T-helper 1 cell treated with Interleukin-12 subunit alpha and Interleukin-12 subunit beta and Interleukin-4 antibody, amounts not matched to agents 30 μg/mL and 1 μg/mL, for 36 hours (primary cell): ENCODE results near the gene PCDHA13.
"Not testable (repeated sequence)": the region's sequence is repeated elsewhere in the genome, so short reads cannot be mapped to it uniquely, and the experiment has no call there.

Experiments used
- H3K27ac Mint-ChIP-seq: one replicate; pipeline ENCODE4 v1.8.0; 2021; ENCODE audit warnings: mild to moderate bottlenecking, mixed read lengths
- H3K27me3 Mint-ChIP-seq: one replicate; pipeline ENCODE4 v1.8.0; 2021; ENCODE audit warnings: low read depth, mixed read lengths
- H3K36me3 Mint-ChIP-seq: one replicate; pipeline ENCODE4 v1.8.0; 2021; ENCODE audit warnings: low read depth, mixed read lengths
- H3K4me1 Mint-ChIP-seq: one replicate; pipeline ENCODE4 v1.8.0; 2021; ENCODE audit warnings: low read depth, mixed read lengths
- H3K4me3 Mint-ChIP-seq: one replicate; pipeline ENCODE4 v1.8.0; 2021; ENCODE audit warnings: mild to moderate bottlenecking, moderate library complexity, mixed read lengths
- H3K9me3 Mint-ChIP-seq: one replicate; pipeline ENCODE4 v1.8.0; 2021; ENCODE audit warnings: mixed read lengths

PCDHA13 gene

DNA sequence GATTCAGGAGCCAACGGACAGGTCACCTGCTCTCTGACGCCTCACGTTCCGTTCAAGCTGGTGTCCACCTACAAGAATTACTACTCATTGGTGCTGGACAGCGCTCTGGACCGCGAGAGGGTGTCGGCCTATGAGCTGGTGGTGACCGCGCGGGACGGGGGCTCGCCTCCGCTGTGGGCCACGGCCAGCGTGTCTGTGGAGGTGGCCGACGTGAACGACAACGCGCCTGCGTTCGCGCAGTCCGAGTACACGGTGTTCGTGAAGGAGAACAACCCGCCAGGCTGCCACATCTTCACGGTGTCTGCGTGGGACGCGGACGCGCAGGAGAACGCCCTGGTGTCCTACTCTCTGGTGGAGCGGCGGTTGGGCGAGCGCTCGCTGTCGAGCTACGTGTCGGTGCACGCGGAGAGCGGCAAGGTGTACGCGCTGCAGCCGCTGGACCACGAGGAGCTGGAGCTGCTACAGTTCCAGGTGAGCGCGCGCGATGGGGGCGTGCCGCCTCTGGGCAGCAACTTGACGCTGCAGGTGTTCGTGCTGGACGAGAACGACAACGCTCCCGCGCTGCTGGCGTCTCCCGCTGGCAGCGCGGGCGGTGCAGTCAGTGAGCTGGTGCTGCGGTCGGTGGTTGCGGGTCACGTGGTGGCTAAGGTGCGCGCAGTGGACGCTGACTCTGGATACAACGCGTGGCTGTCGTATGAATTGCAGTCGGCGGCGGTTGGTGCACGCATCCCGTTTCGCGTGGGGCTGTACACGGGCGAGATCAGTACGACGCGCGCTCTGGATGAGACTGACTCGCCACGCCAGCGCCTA is 24.5 kb upstream of the PCDHA13 start:
- Mint-ChIP-seq H3K27ac (no peak overlapping the region), H3K4me1 (no peaks in the 10 kb centered on the region), H3K27me3 (no peaks in the 10 kb centered on the region), H3K4me3 (no peak overlapping the region), H3K36me3 (peaks cover 2% of the 10 kb centered on the region), H3K9me3 (peaks cover 53% of the 10 kb centered on the region)

- H3K36me3 Mint-ChIP-seq: peaks cover 2% of the 10 kb centered on the region
- peaks cover 53% of the 10 kb centered on the region for H3K9me3 Mint-ChIP-seq
- H3K27me3 Mint-ChIP-seq: no peaks in the 10 kb centered on the region
- no peak overlapping the region for H3K27ac Mint-ChIP-seq
- H3K4me3 Mint-ChIP-seq: no peak overlapping the region
- no peaks in the 10 kb centered on the region for H3K4me1 Mint-ChIP-seq
Measured at GRCh38 chr5:140857987-140858240, 24.0 kb upstream of the PCDHA13 start.

DNA sequence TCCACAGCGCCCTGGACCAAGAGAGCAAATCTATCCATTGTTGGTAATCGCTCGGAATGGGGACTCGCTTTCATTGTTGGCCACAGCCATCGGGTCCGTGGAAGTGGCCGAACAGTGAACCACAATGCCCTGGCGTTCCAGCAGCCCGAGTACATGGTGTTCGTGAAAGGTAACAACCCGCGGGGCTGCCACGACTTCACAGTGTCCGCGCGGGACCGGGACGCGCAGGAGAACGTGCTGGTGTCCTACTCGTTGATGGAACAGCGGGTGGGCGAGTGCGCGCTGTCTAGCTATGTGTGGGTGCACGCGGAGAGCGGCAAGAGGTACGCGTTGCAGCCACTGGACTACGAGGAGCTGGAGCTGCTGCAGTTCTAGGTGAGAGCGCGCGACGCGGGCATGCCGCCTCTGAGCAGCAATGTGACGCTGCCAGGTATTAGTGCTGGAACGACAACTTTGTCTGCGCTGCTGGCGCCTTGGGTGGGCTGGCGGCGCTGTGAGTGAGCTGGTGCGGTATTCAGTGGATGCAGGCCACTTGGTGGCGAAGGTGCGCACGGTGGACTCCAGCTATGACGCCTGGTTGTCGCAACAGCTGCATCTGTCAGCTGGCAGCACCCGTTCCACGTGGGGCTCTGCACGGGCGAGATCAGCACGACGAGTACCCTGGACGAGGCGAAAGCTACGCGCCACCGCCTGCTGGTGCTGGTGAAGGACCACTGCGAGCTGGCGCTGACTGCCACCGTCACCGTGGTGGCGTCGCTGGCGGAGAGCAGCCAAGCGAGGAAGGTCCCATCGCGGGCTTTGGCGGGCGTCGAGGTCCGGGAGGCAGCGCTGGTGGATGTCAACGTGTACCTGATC is 19.3 kb upstream of the PCDHA13 start:
- Mint-ChIP-seq H3K4me1 (no peaks in the 10 kb centered on the region), H3K27me3 (no peaks in the 10 kb centered on the region), H3K36me3 (no peaks in the 10 kb centered on the region), H3K27ac (no peak overlapping the region), H3K9me3 (peaks cover 29% of the 10 kb centered on the region), H3K4me3 (no peak overlapping the region)

DNA sequence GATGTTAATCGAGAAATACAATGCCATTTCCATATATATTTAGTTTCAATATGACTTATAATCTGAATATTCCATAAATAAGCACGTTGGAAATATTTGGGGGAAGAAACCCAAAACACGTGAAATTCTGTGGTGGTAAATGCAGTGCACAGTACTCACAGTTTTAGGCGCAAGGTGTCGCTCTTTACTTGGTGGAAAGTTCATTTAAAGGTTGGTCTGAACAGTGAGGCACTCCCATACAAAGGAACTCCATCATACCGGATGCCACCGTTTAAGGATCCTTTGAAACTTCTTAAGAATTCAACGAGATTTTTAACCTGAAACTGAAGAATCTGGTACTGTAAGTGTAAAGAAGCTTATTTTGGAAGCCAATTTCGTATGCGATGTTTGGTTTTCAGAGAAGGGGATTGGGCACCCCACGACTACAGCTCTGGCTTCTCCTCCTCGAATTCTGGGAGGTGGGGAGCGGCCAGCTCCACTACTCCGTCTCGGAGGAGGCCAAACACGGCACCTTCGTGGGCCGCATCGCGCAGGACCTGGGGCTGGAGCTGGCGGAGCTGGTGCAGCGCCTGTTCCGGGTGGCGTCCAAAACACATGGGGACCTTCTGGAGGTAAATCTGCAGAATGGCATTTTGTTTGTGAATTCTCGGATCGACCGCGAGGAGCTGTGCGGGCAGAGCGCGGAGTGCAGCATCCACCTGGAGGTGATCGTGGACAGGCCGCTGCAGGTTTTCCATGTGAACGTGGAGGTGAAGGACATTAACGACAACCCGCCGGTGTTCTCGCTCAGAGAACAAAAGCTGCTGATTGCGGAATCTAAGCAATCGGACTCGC is 13.0 kb upstream of the PCDHA13 start, which contains the start of gene PCDHA11:
PCDHA11 (plus strand) TSS at position 237 of the 834 bp plus-strand sequence; CDS start at position 384, 147 bp downstream.
- no peaks in the 10 kb centered on the region for H3K27me3 Mint-ChIP-seq
- H3K4me3 Mint-ChIP-seq: no peak within 1 kb of the TSS
- H3K4me1 Mint-ChIP-seq: no peaks in the 10 kb centered on the region
- no peaks in the 10 kb centered on the region for H3K36me3 Mint-ChIP-seq
- peaks cover 21% of the 10 kb centered on the region for H3K9me3 Mint-ChIP-seq
- H3K27ac Mint-ChIP-seq: no peak within 1 kb of the TSS

DNA sequence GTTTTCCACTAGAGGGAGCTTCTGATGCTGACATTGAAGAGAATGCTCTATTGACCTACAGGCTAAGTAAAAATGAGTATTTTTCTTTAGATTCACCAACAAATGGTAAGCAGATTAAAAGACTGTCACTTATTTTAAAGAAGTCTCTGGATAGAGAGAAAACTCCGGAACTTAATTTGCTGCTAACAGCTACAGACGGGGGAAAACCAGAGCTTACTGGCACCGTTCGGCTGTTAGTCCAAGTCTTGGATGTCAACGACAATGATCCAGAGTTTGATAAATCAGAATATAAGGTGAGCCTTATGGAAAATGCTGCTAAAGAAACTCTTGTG is 12.4 kb upstream of the PCDHA13 start:
- H3K27me3 Mint-ChIP-seq: no peaks in the 10 kb centered on the region
- peaks cover 1% of the 10 kb centered on the region for H3K36me3 Mint-ChIP-seq
- no peak overlapping the region for H3K4me3 Mint-ChIP-seq
- no peaks in the 10 kb centered on the region for H3K4me1 Mint-ChIP-seq
- peaks cover 22% of the 10 kb centered on the region for H3K9me3 Mint-ChIP-seq
- H3K27ac Mint-ChIP-seq: no peak overlapping the region

DNA sequence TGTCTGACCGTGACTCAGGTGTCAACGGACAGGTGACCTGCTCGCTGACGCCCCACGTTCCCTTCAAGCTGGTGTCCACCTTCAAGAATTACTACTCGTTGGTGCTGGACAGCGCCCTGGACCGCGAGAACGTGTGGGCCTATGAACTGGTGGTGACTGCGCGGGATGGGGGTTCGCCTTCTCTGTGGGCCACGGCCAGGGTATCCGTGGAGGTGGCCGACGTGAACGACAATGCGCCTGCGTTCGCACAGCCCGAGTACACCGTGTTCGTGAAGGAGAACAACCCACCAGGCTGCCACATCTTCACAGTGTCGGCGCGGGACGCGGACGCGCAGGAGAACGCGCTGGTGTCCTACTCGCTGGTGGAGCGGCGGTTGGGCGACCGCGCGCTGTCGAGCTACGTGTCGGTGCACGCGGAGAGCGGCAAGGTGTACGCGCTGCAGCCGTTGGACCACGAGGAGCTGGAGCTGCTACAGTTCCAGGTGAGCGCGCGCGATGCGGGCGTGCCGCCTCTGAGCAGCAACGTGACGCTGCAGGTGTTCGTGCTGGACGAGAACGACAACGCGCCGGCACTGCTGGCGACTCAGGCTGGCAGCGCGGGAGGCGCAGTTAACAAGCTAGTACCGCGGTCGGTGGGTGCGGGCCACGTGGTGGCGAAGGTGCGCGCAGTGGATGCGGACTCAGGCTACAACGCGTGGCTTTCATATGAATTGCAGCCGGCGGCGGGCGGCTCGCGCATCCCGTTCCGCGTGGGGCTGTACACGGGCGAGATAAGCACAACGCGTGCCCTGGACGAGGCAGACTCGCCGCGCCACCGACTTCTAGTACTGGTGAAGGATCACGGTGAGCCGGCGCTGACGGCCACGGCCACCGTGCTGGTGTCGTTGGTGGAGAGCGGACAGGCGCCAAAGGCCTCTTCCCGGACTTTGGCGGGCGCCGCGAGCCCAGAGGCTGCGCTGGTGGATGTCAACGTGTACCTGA is 11.4 kb upstream of the PCDHA13 start:
- Mint-ChIP-seq H3K9me3 (peaks cover 22% of the 10 kb centered on the region), H3K4me3 (no peak overlapping the region), H3K27ac (no peak overlapping the region), H3K4me1 (no peaks in the 10 kb centered on the region), H3K36me3 (peaks cover 1% of the 10 kb centered on the region), H3K27me3 (no peaks in the 10 kb centered on the region)

DNA sequence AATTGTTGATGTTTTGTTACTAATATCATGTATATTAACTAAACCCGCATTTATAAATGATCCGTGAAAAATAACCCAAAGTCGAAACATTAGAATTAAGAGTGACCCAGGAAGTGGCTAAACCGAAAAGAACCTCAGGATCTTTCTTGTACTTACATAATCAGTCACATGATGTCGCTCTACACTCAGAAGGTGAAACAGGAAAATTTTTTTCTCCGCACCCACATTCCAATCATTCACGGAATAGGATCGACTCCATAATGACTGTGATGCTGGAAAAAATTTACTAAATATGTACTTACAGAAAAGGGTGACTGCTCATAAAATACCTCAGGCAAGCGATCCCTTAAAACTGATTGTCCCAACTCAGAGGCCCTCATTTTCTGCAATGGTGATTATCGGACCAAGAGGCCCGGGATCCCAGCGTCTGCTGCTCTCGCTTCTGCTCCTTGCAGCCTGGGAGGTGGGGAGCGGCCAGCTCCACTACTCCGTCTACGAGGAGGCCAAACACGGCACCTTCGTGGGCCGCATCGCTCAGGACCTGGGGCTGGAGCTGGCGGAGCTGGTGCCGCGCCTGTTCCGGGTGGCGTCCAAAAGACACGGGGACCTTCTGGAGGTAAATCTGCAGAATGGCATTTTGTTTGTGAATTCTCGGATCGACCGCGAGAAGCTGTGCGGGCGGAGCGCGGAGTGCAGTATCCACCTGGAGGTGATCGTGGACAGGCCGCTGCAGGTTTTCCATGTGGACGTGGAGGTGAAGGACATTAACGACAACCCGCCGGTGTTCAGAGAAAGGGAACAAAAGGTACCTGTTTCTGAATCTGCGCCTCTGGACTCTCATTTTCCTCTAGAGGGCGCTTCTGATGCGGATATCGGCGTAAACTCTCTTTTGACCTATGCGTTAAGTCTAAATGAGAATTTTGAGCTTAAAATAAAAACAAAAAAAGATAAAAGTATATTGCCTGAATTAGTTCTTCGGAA is 6.5 kb upstream of the PCDHA13 start, which contains the start of gene PCDHA12:
PCDHA12 (plus strand) TSS at position 224 of the 981 bp plus-strand sequence; CDS start at position 389, 165 bp downstream.
- H3K4me1 Mint-ChIP-seq: no peaks in the 10 kb centered on the region
- peaks cover 1% of the 10 kb centered on the region for H3K36me3 Mint-ChIP-seq
- no peaks in the 10 kb centered on the region for H3K27me3 Mint-ChIP-seq
- H3K27ac Mint-ChIP-seq: no peak within 1 kb of the TSS
- no peak within 1 kb of the TSS for H3K4me3 Mint-ChIP-seq
- H3K9me3 Mint-ChIP-seq: peaks cover 22% of the 10 kb centered on the region

DNA sequence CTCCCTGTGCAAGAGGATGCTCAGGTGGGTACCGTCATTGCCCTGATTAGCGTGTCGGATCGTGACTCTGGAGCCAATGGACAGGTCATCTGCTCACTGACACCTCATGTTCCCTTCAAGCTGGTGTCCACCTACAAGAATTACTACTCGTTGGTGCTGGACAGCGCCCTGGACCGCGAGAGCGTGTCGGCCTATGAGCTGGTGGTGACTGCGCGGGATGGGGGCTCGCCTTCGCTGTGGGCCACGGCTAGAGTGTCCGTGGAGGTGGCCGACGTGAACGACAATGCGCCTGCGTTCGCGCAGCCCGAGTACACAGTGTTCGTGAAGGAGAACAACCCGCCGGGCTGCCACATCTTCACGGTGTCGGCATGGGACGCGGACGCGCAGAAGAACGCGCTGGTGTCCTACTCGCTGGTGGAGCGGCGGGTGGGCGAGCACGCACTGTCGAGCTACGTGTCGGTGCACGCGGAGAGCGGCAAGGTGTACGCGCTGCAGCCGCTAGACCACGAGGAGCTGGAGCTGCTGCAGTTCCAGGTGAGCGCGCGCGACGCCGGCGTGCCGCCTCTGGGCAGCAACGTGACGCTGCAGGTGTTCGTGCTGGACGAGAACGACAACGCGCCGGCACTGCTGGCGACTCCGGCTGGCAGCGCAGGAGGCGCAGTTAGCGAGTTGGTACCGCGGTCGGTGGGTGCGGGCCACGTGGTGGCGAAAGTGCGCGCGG is 5.2 kb upstream of the PCDHA13 start:
- not testable (repeated sequence) for H3K27me3 Mint-ChIP-seq, H3K27ac Mint-ChIP-seq, H3K36me3 Mint-ChIP-seq, H3K4me3 Mint-ChIP-seq, H3K4me1 Mint-ChIP-seq
- H3K9me3 Mint-ChIP-seq: peaks cover 33% of the 10 kb centered on the region

DNA sequence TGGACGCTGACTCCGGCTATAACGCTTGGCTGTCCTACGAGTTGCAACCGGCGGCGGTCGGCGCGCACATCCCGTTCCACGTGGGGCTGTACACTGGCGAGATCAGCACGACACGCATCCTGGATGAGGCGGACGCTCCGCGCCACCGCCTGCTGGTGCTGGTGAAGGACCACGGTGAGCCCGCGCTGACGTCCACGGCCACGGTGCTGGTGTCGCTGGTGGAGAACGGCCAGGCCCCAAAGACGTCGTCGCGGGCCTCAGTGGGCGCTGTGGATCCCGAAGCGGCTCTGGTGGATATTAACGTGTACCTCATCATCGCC is 4.7 kb upstream of the PCDHA13 start:
- H3K36me3 Mint-ChIP-seq: peaks cover 1% of the 10 kb centered on the region
- no peaks in the 10 kb centered on the region for H3K4me1 Mint-ChIP-seq
- no peak overlapping the region for H3K4me3 Mint-ChIP-seq
- peaks cover 30% of the 10 kb centered on the region for H3K9me3 Mint-ChIP-seq
- H3K27ac Mint-ChIP-seq: no peak overlapping the region
- no peaks in the 10 kb centered on the region for H3K27me3 Mint-ChIP-seq

DNA sequence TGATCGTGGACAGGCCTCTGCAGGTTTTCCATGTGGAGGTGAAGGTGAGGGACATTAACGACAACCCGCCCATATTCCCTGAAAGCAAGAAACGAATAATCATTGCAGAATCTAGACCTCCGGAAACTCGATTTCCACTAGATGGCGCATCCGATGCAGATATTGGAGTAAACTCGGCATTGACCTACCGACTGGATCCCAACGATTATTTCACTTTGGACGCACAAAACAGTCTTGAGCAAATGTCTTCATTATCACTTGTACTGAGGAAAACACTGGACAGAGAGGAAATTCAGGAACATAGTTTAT is 621 bp downstream of the PCDHA13 start:
- H3K9me3 Mint-ChIP-seq: peaks cover 25% of the 10 kb centered on the region
- peak overlapping the region; percentile 42 for H3K27ac Mint-ChIP-seq
- no peaks in the 10 kb centered on the region for H3K27me3 Mint-ChIP-seq
- peaks cover 1% of the 10 kb centered on the region for H3K36me3 Mint-ChIP-seq
- H3K4me3 Mint-ChIP-seq: no peak overlapping the region
- H3K4me1 Mint-ChIP-seq: no peaks in the 10 kb centered on the region

DNA sequence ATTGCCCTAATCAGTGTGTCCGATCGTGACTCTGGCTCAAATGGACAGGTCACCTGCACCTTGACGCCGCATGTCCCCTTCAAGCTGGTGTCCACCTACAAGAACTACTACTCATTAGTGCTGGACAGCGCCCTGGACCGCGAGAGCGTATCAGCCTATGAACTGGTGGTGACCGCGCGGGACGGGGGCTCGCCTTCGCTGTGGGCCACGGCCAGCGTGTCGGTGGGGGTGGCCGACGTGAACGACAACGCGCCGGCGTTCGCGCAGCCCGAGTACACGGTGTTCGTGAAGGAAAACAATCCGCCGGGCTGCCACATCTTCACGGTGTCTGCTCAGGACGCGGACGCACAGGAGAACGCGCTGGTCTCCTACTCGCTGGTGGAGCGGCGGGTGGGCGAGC is 1.4 kb downstream of the PCDHA13 start:
- Mint-ChIP-seq H3K27me3 (no peaks in the 10 kb centered on the region), H3K27ac (no peak overlapping the region), H3K9me3 (peaks cover 25% of the 10 kb centered on the region), H3K36me3 (peaks cover 1% of the 10 kb centered on the region), H3K4me3 (no peak overlapping the region), H3K4me1 (no peaks in the 10 kb centered on the region)

DNA sequence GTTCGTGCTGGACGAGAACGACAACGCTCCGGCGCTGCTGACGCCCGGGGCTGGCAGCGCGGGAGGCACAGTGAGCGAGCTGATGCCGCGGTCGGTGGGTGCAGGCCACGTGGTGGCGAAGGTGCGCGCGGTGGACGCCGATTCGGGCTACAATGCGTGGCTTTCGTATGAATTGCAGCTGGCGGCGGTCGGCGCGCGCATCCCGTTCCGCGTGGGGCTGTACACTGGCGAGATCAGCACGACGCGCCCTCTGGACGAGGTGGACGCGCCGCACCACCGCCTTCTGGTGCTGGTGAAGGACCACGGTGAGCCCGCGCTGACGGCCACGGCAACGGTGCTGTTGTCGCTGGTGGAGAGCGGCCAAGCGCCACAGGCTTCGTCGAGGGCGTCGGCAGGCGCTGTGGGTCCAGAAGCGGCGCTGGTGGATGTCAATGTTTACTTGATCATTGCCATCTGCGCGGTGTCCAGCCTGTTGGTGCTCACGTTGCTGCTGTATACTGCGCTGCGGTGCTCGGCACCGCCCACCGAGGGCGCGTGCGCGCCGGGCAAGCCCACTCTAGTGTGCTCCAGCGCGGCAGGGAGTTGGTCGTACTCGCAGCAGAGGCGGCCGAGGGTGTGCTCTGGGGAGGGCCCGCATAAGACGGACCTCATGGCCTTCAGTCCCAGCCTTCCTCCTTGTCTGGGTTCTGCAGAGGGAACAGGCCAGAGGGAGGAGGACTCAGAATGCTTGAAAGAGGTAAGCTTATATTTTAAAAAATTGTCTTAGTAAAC is 2.2 kb downstream of the PCDHA13 start:
- Mint-ChIP-seq H3K9me3 (peaks cover 25% of the 10 kb centered on the region), H3K36me3 (peaks cover 1% of the 10 kb centered on the region), H3K4me3 (no peak overlapping the region), H3K27me3 (no peaks in the 10 kb centered on the region), H3K4me1 (no peaks in the 10 kb centered on the region), H3K27ac (no peak overlapping the region)
